GM23338 (cell line): ENCODE data around the gene REG1A. TPM values are rescaled to one million over a fixed set of nuclear protein-coding genes. Genes with fewer than 3 reads are reported as not detected.

Experiments
- ATAC-seq: fragments of 200-7000 bp; cut with Tn5 transposase; 3 replicates; pipeline ENCODE4 v1.9.1; 2020
- DNase-seq: peaks from one replicate; pipeline ENCODE4 v3.0.0-alpha.2; 2015; ENCODE audit warnings: low spot score
- H2AFZ ChIP-seq: fragments of 200-600 bp; sonication (generic); 2 replicates; pipeline ENCODE4 v1.8.0; 2016; ENCODE audit warnings: antibody characterized with exemption, mild to moderate bottlenecking, moderate library complexity
- H3F3A ChIP-seq: fragments of 200-600 bp; sonication (generic); replicated peaks from 2 replicates; pipeline ENCODE4 v1.8.0; 2017; ENCODE audit warnings: antibody characterized with exemption, mixed run types, low read depth
- H3K27ac ChIP-seq: fragments of 200-600 bp; sonication (generic); 2 replicates; pipeline ENCODE4 v1.6.1; 2016; ENCODE audit warnings: low read depth
- H3K27me3 ChIP-seq: fragments of 200-600 bp; sonication (generic); 2 replicates; pipeline ENCODE4 v1.8.0; 2016; ENCODE audit warnings: mild to moderate bottlenecking, mixed run types, moderate library complexity; ENCODE audit not compliant: insufficient read depth
- H3K36me3 ChIP-seq: fragments of 200-600 bp; sonication (generic); 2 replicates; pipeline ENCODE4 v1.8.0; 2016; ENCODE audit warnings: mild to moderate bottlenecking; ENCODE audit not compliant: insufficient read depth
- H3K4me1 ChIP-seq: fragments of 200-600 bp; sonication (generic); 2 replicates; pipeline ENCODE4 v1.8.0; 2016; ENCODE audit warnings: mild to moderate bottlenecking, moderate library complexity; ENCODE audit not compliant: insufficient read depth
- H3K4me2 ChIP-seq: fragments of 200-600 bp; sonication (generic); 2 replicates; pipeline ENCODE4 v1.7.1; 2017; ENCODE audit warnings: mixed run types
- H3K4me3 ChIP-seq: fragments of 200-600 bp; sonication (generic); 2 replicates; pipeline ENCODE4 v1.6.1; 2016; ENCODE audit warnings: mixed run types
- H3K79me2 ChIP-seq: fragments of 200-600 bp; sonication (generic); replicated peaks from 2 replicates; pipeline ENCODE4 v1.8.0; 2017; ENCODE audit warnings: mild to moderate bottlenecking; ENCODE audit not compliant: insufficient read depth
- H3K9me2 ChIP-seq: fragments of 200-600 bp; sonication (generic); 2 replicates; pipeline ENCODE4 v1.8.0; 2017; ENCODE audit not compliant: insufficient read depth
- H4K20me1 ChIP-seq: fragments of 200-600 bp; sonication (generic); replicated peaks from 2 replicates; pipeline ENCODE4 v1.8.0; 2017; ENCODE audit warnings: mild to moderate bottlenecking; ENCODE audit not compliant: insufficient read depth
- H3K27ac Mint-ChIP-seq: 2 replicates; pipeline ENCODE4 v1.8.0; 2020; ENCODE audit warnings: inconsistent platforms, mild to moderate bottlenecking, moderate library complexity, mixed read lengths
- H3K27me3 Mint-ChIP-seq: 3 replicates; pipeline ENCODE4 v1.8.0; 2022; ENCODE audit warnings: low read depth, mild to moderate bottlenecking, moderate library complexity, mixed read lengths, inconsistent platforms; ENCODE audit not compliant: insufficient read depth, poor library complexity
- H3K36me3 Mint-ChIP-seq: 3 replicates; pipeline ENCODE4 v1.8.0; 2021; ENCODE audit warnings: low read depth, mild to moderate bottlenecking, inconsistent platforms, moderate library complexity, mixed read lengths
- H3K4me1 Mint-ChIP-seq: 3 replicates; pipeline ENCODE4 v1.8.0; 2020; ENCODE audit warnings: mild to moderate bottlenecking, inconsistent platforms, mixed read lengths
- H3K4me3 Mint-ChIP-seq: 3 replicates; pipeline ENCODE4 v1.8.0; 2021; ENCODE audit warnings: moderate library complexity, mild to moderate bottlenecking, inconsistent platforms, mixed read lengths
- H3K9me3 Mint-ChIP-seq: 3 replicates; pipeline ENCODE4 v1.8.0; 2020; ENCODE audit warnings: moderate library complexity, mild to moderate bottlenecking, inconsistent platforms, mixed read lengths
- STAT1 ChIP-seq: IDR thresholded peaks from one replicate; pipeline ENCODE4 v1.6.1; 2016; ENCODE audit warnings: antibody characterized with exemption; ENCODE audit not compliant: unreplicated experiment
- ZNF331 ChIP-seq: fragments of 250-450 bp; sonication (Bioruptor Pico); IDR thresholded peaks from 2 replicates; pipeline ENCODE4 v1.5.0; 2020; ENCODE audit warnings: low read depth, mild to moderate bottlenecking, moderate library complexity
- ZNF462 ChIP-seq: fragments of 250-450 bp; sonication (Bioruptor Pico); IDR thresholded peaks from 2 replicates; pipeline ENCODE4 v1.5.0; 2020; ENCODE audit warnings: mild to moderate bottlenecking, moderate library complexity
- polyA plus RNA-seq: library from polyadenylated mRNA; unstranded; fragments of >200 nt; fragmentation: Nextera tagmentation; extraction: Ambion mirVana; gene quantifications from 2 replicates; pipeline ENCODE4 v1.2.1, GENCODE V29; 2016
- total RNA-seq: library from RNA; depleted of rRNA; stranded (reverse); fragments of >200 nt; shearing (Covaris generic); gene quantifications from 2 replicates; pipeline ENCODE4 v1.2.3, GENCODE V29; 2014
- TF ChIP-seq, protein P1 (sequence below): IDR thresholded peaks from 2 replicates; pipeline ENCODE4 v1.6.1; 2016; ENCODE audit warnings: antibody characterized with exemption

Gene REG1A
- total and polyA plus RNA-seq, 2 experiments from 2014 or later: not detected

DNA sequence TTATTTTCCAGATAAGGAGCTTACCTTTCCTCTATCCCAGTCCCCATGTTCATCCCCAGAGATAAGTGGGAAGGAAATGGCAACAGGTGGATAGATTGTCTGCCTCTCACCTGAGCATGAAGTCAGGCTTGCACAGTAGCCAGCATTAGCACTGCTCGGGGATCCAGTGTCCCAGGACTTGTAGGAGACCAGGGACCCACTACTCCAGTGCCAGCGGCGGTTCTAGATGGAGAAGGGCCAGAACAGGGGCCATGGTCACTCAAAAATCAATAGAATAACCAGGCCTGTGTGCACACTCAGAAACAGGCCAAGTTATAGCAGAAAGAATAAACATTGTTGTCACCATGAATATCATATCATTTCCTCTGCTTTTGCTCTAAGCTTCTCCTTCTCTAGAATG lies 34.9 kb upstream of the REG1A start (continued):
- TF ChIP-seq ZNF462 (CRISPR knock-in tag): no peak

- Histone ChIP-seq H3K4me2 (no peak overlapping the region), H3K27ac (no peak overlapping the region), H3K4me1 (peaks cover 10% of the 10 kb centered on the region; the same call in 1 of the 2 replicates), H3K9me2 (peaks cover 12% of the 10 kb centered on the region; the same call in 1 of the 2 replicates), H3K27me3 (no peaks in the 10 kb centered on the region), H3F3A (no peaks in the 10 kb centered on the region), H3K79me2 (no peaks in the 10 kb centered on the region), H3K4me3 (no peak overlapping the region), H4K20me1 (no peaks in the 10 kb centered on the region), H2AFZ (no peak overlapping the region), H3K36me3 (no peaks in the 10 kb centered on the region)
- Mint-ChIP-seq H3K4me1 (peaks cover 8% of the 10 kb centered on the region; the same call in 2 of the 3 replicates), H3K9me3 (peaks cover 3% of the 10 kb centered on the region; the same call in 2 of the 3 replicates), H3K27ac (no peak overlapping the region), H3K36me3 (no peaks in the 10 kb centered on the region; the same call in 2 of the 3 replicates), H3K4me3 (no peak overlapping the region), H3K27me3 (peaks cover 2% of the 10 kb centered on the region)
- TF ChIP-seq STAT1 (no peak), ZNF331 (CRISPR knock-in tag) (no peak)
- TF ChIP-seq, protein P1, sequence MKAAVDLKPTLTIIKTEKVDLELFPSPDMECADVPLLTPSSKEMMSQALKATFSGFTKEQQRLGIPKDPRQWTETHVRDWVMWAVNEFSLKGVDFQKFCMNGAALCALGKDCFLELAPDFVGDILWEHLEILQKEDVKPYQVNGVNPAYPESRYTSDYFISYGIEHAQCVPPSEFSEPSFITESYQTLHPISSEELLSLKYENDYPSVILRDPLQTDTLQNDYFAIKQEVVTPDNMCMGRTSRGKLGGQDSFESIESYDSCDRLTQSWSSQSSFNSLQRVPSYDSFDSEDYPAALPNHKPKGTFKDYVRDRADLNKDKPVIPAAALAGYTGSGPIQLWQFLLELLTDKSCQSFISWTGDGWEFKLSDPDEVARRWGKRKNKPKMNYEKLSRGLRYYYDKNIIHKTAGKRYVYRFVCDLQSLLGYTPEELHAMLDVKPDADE: no peak
- ATAC-seq: no peak
- no peak for DNase-seq
Measured at GRCh38 chr2:79086255-79086654, 34.0 kb upstream of the REG1A start.
